ENCODE measurements around the gene OR2T5.
"Not testable (repeated sequence)": the region's sequence is repeated elsewhere in the genome, so short reads cannot be mapped to it uniquely, and the experiment has no call there.

Gene OR2T5, protein sequence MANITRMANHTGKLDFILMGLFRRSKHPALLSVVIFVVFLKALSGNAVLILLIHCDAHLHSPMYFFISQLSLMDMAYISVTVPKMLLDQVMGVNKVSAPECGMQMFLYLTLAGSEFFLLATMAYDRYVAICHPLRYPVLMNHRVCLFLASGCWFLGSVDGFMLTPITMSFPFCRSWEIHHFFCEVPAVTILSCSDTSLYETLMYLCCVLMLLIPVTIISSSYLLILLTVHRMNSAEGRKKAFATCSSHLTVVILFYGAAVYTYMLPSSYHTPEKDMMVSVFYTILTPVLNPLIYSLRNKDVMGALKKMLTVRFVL

DNA sequence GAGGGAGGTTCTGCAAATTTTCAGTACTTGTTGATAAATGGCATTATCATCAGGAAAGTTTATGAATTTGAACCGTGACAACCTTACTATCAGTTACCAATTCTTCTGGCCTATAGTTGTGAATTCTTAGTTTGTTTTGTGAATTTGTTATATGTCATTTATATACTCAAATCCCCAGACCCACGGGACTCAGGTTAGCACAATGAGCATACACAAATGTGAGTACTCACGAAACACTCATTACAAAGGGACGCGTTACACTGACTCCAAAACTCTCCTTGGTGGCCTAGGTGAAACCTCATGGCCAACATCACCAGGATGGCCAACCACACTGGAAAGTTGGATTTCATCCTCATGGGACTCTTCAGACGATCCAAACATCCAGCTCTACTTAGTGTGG is at the start of gene OR2T5:
OR2T5 (plus strand) TSS at position 301 of the 400 bp plus-strand sequence; CDS start at position 301, 0 bp downstream.
- H3K4me3 ChIP-seq (ENCODE audit: low read depth, low read length) = not testable (repeated sequence)

DNA sequence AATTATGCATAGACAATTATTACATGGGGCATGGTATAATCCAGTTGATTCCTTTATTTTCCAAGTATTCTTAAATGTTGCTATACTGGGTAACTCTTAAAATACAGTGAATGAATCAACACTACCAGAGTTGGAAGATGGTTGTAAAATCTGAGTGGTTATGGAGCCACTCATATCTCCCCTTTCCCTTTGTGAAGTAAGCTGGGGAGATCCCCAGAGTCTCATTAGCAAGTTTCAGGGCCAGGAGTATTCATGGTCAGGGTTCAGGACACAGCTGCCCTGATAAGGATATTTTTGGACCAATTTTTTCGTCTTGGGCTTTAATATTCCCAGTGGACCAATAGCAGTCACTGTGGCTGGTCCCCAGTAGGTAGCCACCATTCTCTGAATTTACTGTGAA is 49.7 kb upstream of the OR2T5 start:
- not testable (repeated sequence) for H3K4me3 ChIP-seq (ENCODE audit: low read depth, low read length)

DNA sequence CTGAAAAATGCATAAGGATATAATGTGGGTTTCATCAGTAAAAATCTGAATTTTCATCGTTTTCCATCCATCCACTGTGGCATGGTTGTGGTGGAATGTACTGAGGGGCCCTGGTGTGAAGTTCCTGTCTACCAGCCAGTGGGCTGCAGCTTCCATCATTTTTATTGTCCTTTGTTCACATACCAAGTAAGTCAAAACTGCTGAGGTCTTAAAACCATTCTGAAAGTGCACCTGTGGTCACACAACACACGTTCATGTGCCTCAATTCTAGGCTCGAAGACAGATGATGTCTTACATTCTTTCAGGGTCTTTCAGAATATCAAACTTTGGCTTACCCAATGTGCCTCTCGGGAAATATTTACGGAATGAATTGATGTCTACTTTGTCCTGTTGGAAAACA is 49.1 kb upstream of the OR2T5 start:
- not testable (repeated sequence) for H3K4me3 ChIP-seq (ENCODE audit: low read depth, low read length)

DNA sequence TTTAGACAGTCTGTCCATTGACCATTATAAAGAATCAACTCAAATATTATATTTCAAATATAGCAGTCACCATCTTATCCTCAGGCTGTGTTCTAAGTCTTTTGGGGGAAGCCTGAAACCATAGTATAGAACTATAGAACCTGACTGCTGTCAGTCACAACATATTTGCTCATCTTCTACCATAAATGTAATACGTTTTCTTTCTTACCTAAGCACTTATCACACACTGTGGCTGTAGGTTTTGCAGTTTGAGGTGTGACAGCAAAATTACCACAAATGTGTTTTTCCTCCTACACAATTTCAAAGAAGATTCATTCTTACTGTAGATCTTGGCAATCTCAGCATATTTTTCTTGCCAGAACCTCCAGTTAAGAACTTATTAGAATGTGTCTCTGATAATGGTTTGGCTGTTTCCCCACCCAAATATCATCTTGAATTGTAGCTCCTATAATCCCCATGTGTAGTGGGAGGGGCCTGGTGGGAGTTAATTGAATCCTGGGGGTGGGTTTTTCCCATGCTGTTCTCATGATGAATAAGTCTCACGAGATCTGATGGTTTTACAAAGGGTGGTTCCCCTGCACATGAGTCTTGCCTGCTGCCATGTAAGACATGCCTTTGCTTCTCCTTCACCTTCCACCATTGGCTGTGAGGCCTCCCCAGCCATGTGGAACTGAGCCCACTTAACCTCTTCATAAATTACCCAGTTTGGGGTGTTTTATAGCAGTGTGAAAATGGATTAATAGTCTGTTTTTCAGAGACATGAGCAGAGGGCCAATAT is 45.7 kb upstream of the OR2T5 start:
- not testable (repeated sequence) for H3K4me3 ChIP-seq (ENCODE audit: low read depth, low read length)

DNA sequence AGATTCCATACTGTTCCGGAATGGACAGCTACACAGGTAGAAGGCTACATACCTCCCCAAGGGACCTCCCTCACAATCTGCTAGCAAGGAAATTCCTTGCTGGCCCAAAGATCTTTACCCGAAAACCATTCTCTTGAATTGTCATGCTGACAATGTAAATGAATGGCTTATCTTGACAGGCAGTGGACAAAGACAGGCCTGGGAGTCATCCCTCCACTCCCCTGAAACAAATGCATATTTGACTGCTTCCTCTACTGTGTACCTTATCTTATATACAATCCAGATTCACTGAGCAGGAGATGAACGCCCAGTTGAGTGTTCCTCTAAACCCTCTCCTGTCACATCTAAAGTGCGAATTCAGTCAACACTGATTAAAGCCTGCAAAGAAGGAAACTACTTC is 43.8 kb upstream of the OR2T5 start:
- not testable (repeated sequence) for H3K4me3 ChIP-seq (ENCODE audit: low read depth, low read length)

DNA sequence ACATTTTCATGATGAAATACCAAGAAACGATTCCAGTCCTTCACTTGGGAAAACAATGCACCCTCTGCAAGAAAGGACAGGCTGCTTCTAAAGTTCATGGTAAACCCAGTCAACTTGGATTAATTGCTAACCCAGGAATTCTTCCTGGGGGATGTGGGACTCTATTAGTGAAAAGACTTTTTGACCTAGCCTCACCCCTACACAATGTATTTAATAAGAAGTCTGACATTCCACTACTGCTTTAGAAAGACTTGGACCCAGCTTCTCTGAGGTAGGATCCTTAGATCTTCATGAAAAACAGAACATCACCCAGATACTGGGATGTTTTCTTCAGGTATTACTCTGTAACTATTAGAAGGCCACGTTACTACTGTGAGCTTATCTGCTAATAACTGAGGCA is 43.0 kb upstream of the OR2T5 start, which contains the start of gene OR2T2:
OR2T2 (plus strand) TSS at position 239 of the 400 bp plus-strand sequence. CDS start 7,161 bp downstream, outside the sequence.
- not testable (repeated sequence) for H3K4me3 ChIP-seq (ENCODE audit: low read depth, low read length)

DNA sequence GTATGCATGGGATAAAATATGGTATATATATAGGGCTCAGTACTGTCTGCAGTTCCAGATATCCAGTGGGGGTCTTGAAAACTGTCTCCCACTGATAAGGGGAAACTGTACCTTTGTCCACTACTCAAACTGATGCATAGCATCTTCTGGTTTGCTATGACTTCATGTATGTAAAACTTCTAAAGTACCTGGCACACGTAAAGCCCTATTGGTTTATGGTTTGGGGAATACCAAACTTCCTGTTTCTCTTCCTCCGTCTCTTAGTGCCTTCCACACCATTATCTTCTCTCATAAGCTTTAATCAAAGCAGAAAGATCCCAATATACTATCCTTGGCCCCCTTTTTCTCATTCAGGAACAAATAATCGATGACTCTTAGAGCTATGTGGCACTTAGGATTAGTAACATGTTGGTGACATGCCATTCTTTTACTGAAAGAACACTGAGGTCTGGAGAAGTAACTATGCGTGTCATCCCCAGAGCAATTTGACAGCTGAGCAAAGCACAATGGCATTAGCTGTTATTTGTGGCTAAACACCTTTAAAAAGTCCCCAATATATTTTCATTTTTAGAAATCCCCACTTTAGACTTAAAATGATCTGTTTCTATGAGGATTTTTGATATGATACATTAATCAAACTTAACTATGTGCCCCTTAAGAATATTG is 39.8 kb upstream of the OR2T5 start:
- not testable (repeated sequence) for H3K4me3 ChIP-seq (ENCODE audit: low read depth, low read length)

DNA sequence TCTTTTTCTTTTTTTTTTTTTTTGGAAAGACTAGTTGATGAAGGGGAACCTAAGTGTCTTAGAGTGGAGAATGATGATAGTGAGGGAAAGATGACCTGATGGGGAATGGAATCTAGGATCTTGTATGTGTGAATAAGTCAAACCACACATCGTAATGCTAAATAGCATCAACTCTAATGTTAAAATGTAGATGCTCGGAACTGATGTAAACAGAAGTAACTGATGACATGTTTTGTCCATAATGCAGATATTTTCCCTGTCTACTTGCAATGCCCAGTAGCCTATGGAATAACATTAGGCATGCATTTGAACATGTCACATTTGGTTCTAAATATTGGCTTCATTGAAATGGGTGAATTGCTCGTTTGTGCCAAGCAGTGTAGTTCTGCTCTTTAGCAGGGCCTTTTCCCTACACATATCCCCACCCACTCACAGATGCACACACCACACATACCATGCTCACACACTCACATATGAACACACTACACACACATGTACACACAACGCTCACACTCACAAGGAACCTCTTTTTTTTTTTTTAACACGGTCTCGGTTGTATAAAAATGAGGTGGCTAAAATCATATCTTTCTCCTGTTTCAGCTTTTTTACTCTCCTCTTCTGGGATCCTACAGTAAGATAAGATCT is 38.4 kb upstream of the OR2T5 start:
- H3K4me3 ChIP-seq (ENCODE audit: low read depth, low read length) = not testable (repeated sequence)

DNA sequence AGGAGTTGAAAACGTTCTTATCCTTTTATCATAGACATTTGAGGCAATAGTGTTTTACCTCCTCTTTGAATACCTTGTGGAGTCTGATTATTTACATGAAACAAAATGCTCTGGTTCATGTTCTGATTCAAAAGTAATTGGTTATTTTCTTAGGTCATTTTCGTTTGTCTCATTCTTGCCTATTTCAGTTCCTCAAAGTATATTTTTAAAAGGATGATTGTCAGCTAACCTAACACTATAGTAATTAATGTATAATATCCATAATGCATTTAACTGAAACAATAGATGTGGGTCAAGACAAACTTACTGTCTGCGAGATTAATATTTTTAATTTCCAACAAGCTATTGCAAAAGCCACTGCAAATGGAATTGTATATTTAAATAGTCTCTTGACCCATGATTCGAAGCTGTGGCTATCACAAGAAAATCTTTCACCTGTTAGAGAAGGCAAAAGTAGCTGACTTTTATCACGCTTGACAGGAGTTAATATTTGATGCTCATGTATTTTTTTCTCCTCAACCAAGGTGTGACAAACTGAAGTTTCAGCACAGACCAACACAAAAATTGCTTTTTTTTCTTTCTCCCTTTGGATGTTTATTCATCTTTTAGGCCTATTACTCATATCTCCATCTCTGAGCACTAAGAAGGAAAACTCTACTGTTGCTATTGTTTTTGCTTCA is 37.8 kb upstream of the OR2T5 start:
- H3K4me3 ChIP-seq (ENCODE audit: low read depth, low read length) = not testable (repeated sequence)

DNA sequence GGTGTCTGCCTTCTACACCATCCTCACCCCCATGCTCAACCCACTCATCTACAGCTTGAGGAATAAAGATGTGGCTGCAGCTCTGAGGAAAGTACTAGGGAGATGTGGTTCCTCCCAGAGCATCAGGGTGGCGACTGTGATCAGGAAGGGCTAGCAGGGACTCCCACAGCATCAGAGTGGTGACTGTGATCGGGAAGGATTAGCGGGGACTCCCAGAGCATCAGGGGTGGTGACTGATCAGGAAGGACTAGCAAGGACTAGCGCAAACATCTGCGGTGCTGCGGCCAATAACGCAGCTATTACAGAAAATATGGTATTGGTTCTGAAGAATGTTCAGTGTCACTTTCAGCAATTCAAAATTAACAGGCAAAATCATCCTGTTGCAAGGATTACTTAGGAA is 34.8 kb upstream of the OR2T5 start:
- not testable (repeated sequence) for H3K4me3 ChIP-seq (ENCODE audit: low read depth, low read length)

DNA sequence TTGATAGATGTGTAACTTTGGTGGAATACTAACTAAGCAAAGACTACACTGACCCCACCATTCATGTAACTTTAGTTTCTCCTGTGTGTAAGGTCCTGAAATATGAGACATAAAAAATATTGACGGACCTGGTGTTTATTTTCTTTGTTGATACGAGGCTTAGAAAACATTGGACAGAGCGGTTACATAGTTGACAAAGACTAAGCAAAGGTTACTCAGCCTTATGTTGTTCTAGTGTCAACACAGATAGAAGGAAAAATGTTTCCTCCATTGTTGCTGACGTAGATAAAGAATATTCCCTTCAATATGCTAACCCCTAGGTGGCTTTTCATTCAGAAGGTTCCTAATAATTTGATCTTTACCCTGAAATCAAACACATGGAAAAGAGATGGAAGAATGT is 33.3 kb upstream of the OR2T5 start:
- not testable (repeated sequence) for H3K4me3 ChIP-seq (ENCODE audit: low read depth, low read length)

DNA sequence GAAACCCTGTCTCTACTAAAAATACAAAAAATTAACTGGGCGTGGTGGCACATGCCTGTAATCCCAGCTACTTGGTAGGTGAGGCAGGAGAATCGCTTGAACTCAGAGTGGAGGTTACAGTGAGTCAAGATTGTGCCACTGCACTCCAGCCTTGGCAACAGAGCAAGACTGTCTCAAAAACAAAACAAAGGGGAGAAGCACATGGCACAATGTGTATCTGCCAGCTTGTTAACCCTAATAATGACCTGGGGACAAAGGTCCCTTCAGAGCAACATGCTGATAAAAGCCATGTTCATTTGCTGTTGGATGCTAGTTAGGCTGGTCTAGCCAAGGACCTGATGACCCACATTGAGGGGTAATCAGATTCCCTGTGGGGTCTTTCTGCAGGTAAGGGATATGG is 31.8 kb upstream of the OR2T5 start:
- H3K4me3 ChIP-seq (ENCODE audit: low read depth, low read length) = not testable (repeated sequence)

DNA sequence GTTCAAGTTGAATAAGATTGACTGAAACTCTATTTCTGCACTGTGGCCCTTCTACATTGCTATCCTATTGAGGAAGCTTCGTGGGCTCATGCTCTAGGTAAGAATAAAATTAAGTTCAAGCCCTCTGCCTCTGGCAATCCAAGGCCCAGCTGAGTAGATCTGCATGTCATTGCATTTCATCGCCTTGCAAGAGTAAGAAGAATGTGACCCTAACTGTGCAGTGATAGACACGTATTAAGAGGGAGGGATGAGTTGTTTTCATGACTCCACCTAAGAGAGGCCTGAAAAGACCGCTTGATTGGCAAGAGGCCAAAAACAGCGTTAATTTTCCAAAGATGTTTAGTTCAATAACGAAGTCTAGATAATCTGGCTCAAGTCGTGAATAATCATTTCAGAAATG is 29.3 kb upstream of the OR2T5 start:
- not testable (repeated sequence) for H3K4me3 ChIP-seq (ENCODE audit: low read depth, low read length)

DNA sequence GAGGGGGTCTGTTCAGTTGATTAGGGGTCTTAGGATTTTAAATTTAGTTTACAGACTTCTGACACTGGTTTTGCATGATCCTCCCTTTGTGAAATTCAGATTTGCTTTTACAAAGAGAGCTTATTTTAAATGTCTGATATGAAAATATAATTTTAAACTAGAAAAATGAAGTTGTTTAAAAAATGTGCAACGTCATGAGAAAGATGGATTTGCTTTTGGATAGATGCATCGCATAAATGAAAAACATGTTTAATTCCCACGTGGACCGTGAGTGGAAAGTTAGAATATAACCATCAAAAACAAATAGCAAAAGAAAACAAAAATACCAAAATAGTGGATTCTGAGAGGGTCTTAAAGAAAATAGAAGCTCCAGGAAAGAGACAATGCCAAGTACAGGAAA is 17.2 kb upstream of the OR2T5 start:
- TF ChIP-seq, protein P1, sequence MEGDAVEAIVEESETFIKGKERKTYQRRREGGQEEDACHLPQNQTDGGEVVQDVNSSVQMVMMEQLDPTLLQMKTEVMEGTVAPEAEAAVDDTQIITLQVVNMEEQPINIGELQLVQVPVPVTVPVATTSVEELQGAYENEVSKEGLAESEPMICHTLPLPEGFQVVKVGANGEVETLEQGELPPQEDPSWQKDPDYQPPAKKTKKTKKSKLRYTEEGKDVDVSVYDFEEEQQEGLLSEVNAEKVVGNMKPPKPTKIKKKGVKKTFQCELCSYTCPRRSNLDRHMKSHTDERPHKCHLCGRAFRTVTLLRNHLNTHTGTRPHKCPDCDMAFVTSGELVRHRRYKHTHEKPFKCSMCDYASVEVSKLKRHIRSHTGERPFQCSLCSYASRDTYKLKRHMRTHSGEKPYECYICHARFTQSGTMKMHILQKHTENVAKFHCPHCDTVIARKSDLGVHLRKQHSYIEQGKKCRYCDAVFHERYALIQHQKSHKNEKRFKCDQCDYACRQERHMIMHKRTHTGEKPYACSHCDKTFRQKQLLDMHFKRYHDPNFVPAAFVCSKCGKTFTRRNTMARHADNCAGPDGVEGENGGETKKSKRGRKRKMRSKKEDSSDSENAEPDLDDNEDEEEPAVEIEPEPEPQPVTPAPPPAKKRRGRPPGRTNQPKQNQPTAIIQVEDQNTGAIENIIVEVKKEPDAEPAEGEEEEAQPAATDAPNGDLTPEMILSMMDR (IDR thresholded peaks at IDR 0.05; ENCODE audit: low read depth, low read length) = no peak

DNA sequence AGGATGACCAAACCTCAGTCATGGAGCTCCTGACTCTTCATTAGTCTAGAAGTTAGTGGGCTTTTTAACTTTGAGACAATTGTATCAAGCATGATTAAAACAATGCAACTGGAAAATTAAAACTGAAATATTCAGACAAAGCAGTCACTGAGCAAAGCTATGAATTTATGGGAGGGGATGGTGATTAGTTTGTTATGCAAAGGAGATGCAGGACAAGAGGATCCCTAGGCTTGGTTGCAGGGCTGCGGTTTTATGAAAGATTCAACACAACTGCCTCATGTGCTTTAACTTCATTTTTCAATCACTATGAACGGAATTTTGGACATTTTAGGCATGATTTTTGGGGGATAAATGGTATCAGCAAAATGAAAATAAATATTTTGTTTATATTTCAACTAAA is 16.3 kb upstream of the OR2T5 start:
- not testable (repeated sequence) for H3K4me3 ChIP-seq (ENCODE audit: low read depth, low read length)

More for the DNA sequence above, 17.2 kb upstream of the OR2T5 start:
- no peak overlapping the region for H3K4me3 ChIP-seq (ENCODE audit: low read depth, low read length)

DNA sequence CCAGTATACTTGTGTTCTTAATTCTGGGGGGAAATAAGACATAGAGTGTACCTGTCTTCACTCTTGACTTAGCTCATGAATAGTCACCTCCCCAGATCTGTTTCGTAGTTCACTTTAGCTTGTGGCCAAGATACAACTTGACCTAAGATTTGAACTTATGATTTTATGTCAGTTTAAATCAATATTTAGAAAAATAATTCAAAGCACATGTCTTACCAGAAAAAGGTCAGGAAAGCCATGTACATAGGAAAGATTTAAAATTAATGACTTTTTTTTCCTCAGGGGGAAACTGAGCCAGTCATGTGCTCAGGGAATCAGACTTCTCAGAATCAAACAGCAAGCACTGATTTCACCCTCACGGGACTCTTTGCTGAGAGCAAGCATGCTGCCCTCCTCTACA is 15.3 kb upstream of the OR2T5 start, which contains the start of gene OR2T3:
OR2T3 (plus strand) TSS at position 301 of the 400 bp plus-strand sequence; CDS start at position 301, 0 bp downstream.
- H3K4me3 ChIP-seq (ENCODE audit: low read depth, low read length) = not testable (repeated sequence)

DNA sequence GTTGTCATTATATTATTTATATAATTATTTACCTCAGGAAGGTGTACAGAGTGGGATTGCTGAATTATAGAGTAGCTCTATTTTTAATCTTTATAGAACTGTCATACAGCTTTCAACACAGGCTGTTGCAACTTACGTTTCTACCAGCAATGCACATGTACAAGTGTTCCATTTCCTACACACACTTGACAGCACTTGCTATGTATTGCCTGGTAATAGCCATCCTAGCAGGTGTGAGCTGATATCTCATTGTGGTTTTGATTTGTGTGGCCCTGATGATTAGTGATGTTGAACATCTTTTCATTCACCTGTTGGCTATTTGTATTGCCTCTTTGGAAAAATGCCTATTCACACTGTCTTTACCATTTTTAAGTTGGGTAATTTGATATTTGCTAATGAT is 12.7 kb upstream of the OR2T5 start:
- not testable (repeated sequence) for H3K4me3 ChIP-seq (ENCODE audit: low read depth, low read length)

DNA sequence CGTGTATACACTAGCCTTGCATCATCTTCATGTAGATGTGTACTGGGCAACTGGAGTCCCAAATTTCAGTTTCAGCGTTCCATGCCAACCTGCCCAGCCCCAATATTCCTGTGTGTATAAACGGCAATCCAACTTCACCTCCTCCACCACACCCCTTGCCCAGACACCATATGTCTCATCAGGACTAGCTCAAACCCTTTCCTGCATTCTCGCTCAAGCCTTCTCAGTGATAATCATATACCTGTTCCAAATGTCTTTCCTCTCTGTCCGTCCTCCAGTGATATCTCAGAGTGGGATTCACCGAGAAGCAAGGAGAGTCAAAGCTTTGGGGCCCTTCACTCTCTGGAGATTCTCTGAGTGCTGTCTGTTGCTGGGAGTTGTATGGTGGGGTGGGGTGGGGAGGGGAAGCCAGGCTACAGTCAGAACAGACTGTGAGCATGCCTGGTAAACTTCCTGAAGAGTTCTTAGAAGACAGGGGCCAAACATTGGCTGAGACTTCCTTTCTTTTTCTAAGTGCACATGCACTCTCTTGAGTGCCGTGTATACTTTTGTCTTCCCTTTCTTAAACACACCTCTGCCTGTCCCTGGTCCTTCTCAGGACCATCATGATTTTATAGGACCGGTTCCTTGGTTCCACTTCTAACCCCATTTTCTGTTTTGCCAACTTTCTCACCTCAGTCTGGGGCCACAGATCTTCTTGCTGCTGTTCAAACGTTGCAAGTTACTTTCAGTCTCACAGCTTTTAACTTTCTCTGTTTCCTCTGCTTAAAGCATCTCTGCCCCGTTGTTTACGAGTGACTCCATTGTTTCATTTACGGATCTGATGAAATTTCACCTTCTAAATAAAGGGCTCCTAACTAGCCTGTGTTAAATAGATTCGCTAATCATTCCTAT is 6.5 kb upstream of the OR2T5 start:
- H3K4me3 ChIP-seq (ENCODE audit: low read depth, low read length) = not testable (repeated sequence)

All from WI38 (cell line).